Esophagus mucosa (tissue), 1 donor: ENCODE data around the gene GGT1. TPM values are rescaled to one million over a fixed set of nuclear protein-coding genes. Genes with fewer than 3 reads are reported as not detected.
"Not testable (repeated sequence)": the region's sequence is repeated elsewhere in the genome, so short reads cannot be mapped to it uniquely, and the experiment has no call there.

Source experiments
- ATAC-seq: fragments of 200-7000 bp; cut with Tn5 transposase; one replicate; pipeline ENCODE4 v1.9.1; 2020
- total RNA-seq: library from RNA; stranded (reverse); gene quantifications from one replicate; pipeline ENCODE4 v1.2.4, GENCODE V29; 2023
- donor health status: DM: yes; HTN: yes; CAD: no.

GGT1 gene
- total RNA-seq, 1 donor from 2014 or later, result 2.9 TPM

GRCh38 chr22:24642307-24642706 is 39.3 kb downstream of the GGT1 start:
- not testable (repeated sequence) for ATAC-seq

GRCh38 chr22:24644409-24644808 is 41.4 kb downstream of the GGT1 start:
- ATAC-seq, result peak; percentile 15

GRCh38 chr22:24645408-24646399 is 42.7 kb downstream of the GGT1 start:
- ATAC-seq, result peak; percentile 41

GRCh38 chr22:24646756-24647155 is 43.8 kb downstream of the GGT1 start:
- ATAC-seq, result not testable (repeated sequence)

- not testable (repeated sequence) for ATAC-seq
Observed at GRCh38 chr22:24649371-24649770, 46.4 kb downstream of the GGT1 start.

GRCh38 chr22:24650884-24651283 is 47.9 kb downstream of the GGT1 start:
- not testable (repeated sequence) for ATAC-seq

GRCh38 chr22:24665395-24665794 is 62.4 kb downstream of the GGT1 start:
- not testable (repeated sequence) for ATAC-seq

- not testable (repeated sequence) for ATAC-seq
Observed at GRCh38 chr22:24667904-24668303, 64.9 kb downstream of the GGT1 start.

GRCh38 chr22:24672532-24672931 is 69.5 kb downstream of the GGT1 start:
- not testable (repeated sequence) for ATAC-seq

Other genes starting within 250 kb of the GGT1 start
- gene ADORA2A, start 175.6 kb upstream of the GGT1 start, total RNA-seq, result not detected
- gene UPB1, start 107.9 kb upstream of the GGT1 start, total RNA-seq, result 0.12 TPM
- gene GUCD1, start 48.1 kb upstream of the GGT1 start, total RNA-seq, result 50.1 TPM
- 72.7 TPM for gene SNRPD3, start 47.2 kb upstream of the GGT1 start, total RNA-seq
- gene LRRC75B, start 10.1 kb upstream of the GGT1 start, total RNA-seq, result 5.0 TPM
- gene PIWIL3, start 171.5 kb downstream of the GGT1 start, total RNA-seq, result not detected
- gene SGSM1, start 203.0 kb downstream of the GGT1 start, total RNA-seq, result 0.20 TPM